Uterus (tissue), 2 donors: Measurements from ENCODE around the gene SOCS1.

Source experiments
- POLR2A ChIP-seq, 2 donors: fragments of 450-650 bp; IDR thresholded peaks; one replicate each; pipeline ENCODE4 v1.6.1; 2016; ENCODE audit warnings: antibody characterized with exemption in 2 of 2, mild to moderate bottlenecking in 1 of 2, moderate library complexity in 1 of 2
- TF ChIP-seq, protein P1 (sequence below), 4 experiments: fragments of 200-600 bp in 2 of 4; fragments of 450-650 bp in 2 of 4; sonication (generic) in 2 of 4; IDR thresholded peaks; one replicate each; pipeline ENCODE4 v1.5.1; 2016 to 2019; ENCODE audit warnings: antibody characterized with exemption in 4 of 4, mild to moderate bottlenecking in 2 of 4, moderate library complexity in 1 of 4

DNA sequence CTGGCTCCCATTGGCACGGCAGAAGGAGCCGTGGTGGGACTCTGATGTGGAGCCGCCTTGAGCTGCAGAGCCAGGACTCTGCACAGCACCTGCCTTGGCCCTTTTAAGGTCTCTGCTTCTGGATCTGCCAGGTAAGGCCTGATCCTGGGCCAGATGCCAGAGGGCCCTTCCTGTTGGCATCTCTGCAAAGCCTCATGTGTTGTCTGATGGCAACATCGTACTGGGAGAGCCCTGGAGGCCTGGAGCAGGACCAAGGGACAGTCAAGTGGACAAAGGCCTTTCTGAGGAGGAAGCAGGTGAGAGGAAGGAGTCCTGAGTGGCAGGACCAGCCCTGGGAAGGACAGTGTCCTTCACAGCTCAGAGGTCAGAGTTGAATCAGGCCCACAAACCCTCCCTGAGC lies 26.1 kb downstream of the SOCS1 start:
- TF ChIP-seq, protein P1, sequence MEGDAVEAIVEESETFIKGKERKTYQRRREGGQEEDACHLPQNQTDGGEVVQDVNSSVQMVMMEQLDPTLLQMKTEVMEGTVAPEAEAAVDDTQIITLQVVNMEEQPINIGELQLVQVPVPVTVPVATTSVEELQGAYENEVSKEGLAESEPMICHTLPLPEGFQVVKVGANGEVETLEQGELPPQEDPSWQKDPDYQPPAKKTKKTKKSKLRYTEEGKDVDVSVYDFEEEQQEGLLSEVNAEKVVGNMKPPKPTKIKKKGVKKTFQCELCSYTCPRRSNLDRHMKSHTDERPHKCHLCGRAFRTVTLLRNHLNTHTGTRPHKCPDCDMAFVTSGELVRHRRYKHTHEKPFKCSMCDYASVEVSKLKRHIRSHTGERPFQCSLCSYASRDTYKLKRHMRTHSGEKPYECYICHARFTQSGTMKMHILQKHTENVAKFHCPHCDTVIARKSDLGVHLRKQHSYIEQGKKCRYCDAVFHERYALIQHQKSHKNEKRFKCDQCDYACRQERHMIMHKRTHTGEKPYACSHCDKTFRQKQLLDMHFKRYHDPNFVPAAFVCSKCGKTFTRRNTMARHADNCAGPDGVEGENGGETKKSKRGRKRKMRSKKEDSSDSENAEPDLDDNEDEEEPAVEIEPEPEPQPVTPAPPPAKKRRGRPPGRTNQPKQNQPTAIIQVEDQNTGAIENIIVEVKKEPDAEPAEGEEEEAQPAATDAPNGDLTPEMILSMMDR (IDR thresholded peaks at IDR 0.05): no peak
- no peak for TF ChIP-seq POLR2A (IDR thresholded peaks at IDR 0.05)
